OCI-LY3 (cell line): Measurements from ENCODE around the gene STK32C.

Experiments used
- EZH2phosphoT487 ChIP-seq: fragments of 200-600 bp; shearing (Covaris generic); IDR thresholded peaks from 2 replicates; pipeline ENCODE4 v1.6.1; 2018; ENCODE audit warnings: antibody characterized with exemption, mixed run types, low read depth
- TF ChIP-seq, protein P1 (sequence below): fragments of 200-600, 300-600 bp; sonication (generic); IDR thresholded peaks from 2 replicates; pipeline ENCODE4 v1.5.1; 2014; ENCODE audit warnings: antibody characterized with exemption, low read length, low read depth

DNA sequence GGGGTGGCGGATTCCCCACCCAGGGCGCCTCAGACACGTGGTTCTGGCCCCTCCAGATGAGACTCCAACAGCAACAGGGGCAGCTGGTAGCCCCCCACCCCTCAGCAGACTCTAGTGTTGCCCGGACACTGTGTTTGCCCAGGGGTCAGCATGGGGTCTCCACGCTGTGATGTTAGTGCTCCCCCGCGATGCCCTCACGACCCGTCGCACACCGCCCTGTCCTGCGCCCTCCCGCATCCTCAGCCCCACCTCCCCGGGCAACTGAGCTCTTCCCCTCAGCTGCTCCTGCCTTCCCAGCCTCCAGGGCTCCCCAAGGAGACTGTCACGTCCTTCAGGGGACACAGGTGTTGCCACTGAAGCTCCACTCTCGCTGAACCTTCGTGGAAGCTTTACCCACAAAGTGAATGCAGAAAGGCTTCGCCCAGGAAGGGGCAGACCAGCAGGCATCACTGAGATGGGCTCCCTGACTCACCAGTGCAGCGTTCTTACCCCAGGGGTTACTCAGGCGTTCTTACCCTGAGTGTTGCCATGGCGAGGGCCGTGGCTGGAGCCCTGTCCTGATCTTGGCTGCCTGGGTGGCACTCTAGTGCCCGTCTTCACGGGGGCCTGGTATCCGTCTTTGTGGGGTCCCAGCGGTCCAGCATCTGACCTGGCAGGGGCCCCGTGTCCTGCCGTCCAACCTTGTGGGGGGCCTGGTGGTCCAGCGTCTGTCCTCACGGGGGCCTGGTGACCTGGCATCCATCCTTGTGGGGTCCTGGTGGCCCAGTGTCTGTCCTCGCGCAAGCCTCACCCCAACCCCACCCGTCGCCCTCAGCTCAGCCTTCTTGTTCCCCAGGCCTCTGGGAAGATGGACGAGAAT is 106.4 kb downstream of the STK32C start:
- TF ChIP-seq, protein P1, sequence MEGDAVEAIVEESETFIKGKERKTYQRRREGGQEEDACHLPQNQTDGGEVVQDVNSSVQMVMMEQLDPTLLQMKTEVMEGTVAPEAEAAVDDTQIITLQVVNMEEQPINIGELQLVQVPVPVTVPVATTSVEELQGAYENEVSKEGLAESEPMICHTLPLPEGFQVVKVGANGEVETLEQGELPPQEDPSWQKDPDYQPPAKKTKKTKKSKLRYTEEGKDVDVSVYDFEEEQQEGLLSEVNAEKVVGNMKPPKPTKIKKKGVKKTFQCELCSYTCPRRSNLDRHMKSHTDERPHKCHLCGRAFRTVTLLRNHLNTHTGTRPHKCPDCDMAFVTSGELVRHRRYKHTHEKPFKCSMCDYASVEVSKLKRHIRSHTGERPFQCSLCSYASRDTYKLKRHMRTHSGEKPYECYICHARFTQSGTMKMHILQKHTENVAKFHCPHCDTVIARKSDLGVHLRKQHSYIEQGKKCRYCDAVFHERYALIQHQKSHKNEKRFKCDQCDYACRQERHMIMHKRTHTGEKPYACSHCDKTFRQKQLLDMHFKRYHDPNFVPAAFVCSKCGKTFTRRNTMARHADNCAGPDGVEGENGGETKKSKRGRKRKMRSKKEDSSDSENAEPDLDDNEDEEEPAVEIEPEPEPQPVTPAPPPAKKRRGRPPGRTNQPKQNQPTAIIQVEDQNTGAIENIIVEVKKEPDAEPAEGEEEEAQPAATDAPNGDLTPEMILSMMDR: no peak
- no peak for TF ChIP-seq EZH2phosphoT487
